Stimulated activated CD4-positive, alpha-beta T cell treated with anti-CD3 and anti-CD28 coated beads, Interleukin-2, amount 100 ng/mL, for 24 hours (primary cell): ENCODE results near the gene MKNK2.
"Not testable (repeated sequence)": the region's sequence is repeated elsewhere in the genome, so short reads cannot be mapped to it uniquely, and the experiment has no call there.

Experiments used
- DNase-seq, 2 donors: peaks; one replicate each; pipeline ENCODE4 v3.0.0-alpha.2; 2020

The MKNK2 gene

DNA sequence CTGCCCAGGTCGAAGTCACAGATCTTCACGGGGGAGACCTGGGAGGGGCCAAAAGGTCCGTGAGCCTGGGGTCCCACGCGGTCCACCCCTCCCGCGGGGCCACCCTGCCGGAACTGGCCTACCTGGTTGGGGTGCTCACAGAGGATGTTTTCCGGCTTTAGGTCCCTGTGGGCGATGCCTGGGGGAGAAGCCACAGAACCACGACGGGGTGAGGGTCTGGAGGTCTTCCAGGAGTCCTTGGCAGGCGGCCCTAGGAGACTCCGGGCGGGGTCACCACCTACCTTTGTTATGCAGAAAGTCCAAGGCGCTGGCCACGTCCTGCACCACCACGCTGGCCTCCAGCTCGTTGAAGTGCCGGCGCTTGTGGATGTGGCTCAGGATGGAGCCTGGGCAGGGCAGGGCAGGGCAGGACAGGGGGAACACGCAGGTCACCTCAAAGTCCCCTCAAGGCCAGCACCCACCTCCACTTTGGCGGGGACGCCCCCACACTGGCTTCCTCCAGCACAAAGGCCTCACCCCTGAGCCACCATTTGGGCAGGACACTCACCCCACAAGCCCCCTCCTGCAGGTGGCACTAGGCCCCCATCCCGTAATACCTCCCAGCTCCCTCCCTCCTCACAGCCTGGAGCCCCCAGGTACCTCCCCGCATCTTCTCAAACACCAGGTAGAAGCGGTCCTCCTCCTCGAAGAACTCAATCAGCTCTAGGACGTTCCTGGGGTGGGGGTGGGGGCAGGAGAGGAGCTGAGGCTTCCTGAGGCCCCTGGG lies 8.4 kb downstream of the MKNK2 start:
- DNase-seq = no peak

DNA sequence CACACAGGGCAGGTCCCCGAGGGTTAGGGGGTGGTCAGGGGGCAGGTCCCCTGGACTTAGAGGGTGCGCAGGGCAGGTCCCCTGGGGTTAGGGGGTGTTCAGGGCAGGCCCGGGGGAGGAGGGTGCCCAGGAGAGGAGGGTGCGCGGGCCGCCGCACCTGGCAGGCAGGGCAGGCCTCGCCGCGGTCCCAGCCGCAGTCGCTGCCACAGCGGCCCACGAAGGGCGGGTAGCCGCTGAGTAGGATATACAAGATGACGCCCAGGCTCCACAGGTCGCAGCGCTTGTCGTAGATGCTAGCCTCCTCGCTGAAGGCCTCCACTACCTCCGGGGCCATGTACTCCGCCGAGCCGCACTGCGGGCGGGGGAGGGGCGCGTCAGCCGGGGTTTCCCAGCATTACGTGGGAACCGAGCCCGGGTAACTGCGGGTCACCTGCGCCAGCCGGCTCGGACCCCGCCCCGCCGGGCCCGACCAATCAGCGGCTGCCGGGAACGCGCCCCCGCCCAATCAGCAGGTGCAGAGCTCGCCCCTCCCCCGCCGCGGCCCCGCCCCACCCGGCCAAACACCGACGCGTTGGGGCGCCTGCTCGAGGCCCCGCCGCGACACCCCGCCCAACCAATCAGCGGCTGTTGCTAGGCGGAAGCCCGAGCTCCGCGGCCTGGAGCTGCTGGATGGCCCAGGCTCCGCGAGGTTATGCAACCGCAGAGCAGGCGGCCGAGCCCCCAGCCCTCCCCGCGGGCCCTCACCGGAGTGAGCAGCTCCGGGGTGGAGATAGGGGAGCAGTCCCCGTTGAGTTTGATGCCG lies 9.2 kb downstream of the MKNK2 start:
- DNase-seq = peak; percentile 100

DNA sequence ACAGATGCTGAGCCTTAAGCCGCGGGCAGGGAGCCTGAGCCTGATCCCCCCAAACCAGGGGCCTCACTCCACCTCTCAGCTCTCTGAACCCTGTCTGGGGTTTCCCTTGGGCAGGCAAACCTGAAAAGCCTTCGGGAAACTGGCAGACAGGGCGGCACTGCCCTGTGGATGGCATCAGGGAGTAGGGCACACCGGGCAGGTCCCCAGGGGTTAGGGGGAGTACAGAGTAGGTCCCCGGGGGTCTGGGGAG lies 9.7 kb downstream of the MKNK2 start:
- DNase-seq = no peak

DNA sequence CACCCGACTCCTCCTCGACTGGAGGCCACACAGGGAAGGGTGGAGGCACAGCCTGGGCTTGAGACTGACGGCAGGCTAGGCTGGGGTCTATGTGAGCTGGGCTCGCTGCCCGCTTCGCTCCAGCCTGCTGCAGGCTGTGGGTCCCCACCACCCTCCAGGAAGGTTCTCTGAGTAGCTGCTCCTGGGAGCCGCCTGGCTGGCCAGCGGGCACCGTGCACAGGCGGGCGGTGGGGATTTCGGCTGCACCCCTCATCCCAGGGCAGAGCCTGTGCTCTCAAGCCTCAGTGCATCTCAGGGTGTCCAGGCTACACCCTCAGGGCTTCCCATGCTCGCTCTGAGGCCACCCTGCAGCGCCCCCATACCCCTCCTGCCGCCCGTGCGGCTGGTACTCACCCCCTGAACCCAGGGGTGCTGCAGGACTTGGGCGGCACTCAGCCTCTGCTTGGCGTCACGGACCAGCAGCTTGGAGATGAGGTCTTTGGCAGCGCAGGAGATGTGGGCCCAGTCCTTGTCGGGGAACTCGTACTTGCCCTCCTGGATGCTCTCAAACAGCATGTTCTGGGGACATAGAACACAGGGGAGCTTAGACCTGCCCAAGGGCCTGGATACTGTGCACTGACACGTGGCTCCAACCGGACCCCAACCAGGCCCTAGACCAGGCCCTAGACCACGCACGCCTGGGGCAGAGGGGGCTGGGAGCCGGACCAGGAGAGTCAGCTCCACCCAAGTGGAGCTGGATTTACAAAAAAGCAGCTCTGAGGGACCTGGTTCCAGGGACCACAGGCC lies 10.2 kb downstream of the MKNK2 start:
- no peak for DNase-seq

DNA sequence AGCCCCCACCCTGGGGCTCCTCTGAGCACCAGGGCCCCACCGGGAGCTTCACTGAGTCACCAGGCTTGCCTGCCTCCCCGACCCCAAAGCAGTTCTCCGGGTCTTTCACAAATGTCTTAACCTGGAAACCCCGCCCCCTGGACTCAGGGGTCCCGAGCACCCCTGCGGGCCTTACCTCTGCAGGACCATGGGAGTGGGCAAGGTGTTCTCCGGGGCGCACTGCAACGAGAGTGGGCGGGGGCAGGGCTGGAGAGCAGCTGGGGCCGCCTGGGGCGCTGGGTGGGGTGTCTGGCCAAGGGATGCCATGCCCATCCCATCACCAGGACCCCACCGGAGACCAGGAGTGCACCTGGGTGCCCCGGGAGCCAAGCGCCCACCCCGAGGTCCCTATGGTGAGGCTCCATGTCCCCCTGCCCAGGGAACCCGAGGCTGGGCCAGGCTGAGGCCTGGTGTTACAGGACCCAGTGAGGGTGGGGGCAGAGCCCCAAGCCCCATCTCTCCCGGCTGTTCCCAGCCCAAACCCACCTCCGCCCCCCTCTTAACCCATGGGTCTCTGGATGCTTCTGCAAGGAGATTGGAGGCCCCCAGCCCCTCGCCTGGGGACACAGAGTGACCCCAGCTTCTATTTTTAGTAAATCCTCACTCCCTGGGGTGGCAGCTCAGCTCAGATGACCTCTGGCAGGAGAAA lies 10.9 kb downstream of the MKNK2 start:
- DNase-seq = peak in 1 of 2 donors; percentile 17

DNA sequence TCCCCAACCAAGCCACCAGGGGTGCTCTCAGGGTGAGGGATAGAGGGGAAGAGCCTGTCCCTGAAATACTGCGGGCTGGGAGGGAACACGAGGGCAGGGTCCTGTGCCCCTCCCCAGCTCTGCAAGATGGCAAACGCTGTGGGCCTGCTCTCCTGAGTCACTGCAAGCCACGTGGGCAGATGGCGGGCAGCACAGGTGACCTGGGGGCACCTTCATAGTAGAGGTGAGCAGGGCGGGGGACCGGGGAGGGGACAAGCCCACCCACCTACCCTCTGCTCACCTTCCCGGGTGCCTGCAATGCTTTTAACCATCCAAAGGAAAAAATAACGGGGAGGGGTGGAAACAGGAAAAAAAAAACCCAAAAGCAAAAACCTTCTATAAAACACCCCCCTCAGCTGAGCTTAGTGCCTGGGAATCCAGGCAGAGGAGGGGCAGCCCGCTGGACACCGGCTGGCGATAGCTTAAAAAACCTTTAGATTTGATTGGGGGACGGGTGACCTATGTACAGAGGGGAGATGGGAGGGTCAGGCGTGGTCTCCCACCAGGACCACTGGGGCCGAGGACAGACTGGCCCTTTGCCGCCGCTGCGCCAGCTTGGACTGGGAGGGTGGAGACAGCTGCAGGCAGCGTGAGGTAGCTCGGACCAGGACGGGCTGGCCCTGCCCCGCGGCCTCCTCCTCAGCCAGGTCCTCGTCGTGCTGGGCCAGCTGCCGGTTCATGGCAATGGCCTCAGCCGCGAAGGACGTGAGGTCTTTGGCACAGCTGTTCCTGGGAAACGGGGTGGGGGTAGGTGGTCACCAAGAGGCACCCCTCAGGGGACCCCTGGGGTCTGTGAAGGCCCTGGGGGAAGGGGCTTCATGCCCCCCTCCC lies 11.7 kb downstream of the MKNK2 start:
- DNase-seq = no peak

DNA sequence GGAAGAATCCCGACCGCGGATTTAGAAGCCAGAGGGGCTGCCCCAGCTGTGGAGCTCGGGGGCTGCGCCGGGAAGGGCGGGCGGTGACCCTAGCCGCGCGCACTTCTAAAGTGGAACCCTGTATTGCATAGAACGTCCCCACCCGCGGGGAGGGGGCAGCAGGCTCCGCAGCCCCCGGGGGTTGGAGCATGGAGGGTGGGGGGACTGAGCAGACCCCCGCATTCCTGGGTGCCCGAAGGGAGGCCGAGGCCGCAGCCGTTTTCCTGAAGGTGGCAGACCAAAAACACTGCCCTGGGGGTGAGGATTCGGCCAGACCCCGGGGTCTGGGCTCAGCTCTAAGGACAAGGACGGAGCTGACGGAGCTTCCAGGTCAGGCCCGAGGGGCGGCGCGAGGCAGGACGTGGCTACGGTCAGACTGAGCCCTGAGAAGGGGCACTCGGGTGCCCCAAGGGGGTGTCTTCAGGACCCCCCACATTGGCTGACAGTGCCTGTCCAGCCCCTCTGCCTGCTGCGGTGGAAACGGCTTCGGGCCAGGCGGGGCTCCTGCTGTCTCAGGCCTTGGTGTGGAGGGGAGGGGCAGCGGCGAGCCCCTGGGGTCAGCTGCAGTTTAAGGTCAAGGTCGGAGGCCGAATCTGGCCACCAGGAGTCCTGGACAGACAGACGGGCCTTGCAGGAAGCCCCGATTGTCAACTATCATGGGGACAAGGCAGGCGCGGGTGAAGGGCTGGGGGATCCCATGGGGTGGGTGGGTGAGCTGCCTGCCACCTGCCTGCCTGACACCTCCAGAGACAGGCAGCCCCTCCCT lies 12.6 kb downstream of the MKNK2 start:
- no peak for DNase-seq

DNA sequence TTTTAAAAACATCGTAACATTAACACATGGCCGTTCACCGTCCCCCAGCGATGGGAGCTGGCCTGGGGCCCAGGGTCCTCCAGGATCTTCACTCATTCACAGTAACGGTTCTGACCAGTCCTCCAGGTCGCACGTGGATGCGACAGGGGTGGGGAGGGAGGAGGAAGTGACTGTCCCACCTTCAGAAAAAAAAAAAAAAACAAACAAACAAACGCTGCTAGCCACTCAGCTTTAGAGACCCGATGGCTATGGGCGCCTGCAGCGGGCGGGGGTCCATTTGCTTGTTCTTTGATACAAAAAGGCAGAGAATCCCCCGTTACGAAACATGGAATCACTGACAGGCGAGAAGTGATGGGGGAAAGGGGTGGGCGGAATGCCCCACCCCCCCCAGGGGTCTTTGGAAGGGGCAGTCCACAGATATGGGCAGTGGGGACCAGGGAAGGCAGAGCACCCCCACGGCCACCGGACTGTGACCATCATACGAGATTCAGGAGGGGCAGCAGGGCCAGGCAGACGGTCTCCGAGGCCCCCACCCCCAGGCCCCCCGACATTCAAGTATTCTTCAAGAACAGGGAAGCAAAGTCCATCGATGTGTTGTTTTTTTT lies 13.3 kb downstream of the MKNK2 start:
- DNase-seq = no peak

DNA sequence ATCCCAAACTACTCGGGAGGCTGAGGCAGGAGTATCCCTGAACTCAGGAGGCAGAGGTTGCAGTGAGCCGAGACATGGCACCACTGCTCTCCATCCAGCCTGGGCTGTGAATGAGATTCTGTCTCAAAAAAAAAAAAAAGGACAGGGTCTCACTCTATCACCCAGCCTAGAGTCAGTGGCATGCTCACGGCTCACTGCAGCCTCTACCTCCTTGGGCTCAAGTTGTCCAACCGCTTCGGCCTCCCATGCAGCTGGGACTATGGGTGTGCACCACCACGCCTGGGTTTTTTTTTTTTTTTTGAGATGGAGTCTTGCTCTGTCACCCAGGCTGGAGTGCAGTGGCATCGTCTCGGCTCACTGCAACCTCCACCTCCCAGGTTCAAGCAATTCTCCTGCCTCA lies 14.6 kb downstream of the MKNK2 start:
- no peak for DNase-seq

DNA sequence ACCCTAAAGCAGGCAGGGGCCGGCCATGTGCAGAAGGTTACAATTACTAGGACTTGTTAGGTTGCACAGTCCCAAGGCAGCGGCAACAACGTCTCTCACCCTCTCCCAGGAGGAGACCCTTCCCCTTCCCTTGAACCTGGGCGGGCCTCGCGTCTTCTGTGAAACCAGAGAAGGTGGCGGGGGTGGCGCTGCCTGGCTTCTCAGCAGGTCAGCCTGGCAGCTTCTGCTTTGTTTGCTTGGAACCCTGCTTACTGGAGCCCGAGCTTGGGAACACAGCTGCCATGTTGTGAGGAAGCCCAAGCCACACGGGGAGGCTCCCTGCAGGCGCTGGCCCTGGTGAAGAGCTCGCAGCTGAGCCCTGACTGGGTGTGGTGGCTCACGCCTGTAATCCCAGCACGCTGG lies 15.5 kb downstream of the MKNK2 start:
- no peak for DNase-seq

DNA sequence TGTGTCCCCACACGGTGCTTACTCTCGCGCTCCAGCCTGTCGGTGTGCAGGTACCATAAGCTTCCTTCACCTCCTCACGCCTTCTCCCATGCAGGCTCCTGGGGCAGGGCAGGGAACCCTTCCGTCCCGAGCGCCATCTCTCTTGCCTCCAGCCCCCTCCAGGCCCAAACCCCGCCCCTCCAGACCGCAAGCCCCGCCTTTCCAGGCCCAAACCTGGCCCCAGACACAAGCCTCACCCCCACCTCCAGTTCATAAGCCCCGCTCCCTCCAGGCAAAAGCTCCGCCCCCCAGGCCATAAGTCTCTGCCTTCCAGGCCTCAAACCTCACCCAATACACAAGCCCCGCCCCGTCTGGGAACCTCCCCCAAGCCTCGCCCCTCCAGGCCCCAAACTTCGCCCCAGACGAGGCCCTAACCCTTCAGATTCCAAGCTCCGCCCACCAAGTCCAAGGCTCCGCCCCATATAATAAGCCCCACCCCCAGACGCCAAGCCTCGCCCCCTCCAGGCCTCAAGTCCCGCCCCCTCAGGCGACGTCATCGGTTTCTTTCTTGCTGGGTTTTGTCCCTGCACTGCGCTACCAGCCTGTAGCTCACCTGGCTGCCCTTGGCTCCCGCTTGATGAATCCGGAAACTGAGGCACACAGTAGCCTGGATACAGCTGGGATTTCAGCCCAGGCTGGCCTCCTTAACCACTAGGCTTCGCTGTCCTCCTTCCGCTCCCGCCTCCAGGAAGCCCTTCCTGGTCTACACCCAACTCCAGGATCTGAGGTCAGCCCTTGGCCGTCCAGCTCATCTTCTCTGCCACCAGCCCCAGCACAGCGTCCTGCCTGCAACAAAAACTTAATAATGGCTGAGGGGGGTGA lies 16.1 kb downstream of the MKNK2 start:
- peak; percentile 70 to 72 for DNase-seq

DNA sequence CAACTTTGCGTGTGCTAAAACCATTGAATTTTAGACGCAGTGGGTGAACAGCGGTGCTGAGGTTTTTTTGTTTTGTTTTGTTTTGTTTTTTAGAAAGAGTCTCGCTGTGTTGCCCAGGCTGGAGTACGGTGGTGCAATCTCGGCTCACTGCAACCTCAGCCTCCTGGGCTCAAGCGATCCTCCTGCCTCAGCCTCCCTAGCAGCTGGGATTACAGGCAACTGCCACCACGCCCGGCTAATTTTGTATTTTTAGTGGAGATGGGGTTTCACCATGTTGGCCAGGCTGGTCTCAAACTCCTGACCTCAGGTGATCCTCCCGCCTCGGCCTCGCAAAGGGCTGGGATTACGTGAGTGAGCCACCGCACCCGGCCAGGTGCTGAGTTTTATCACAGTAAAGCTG lies 16.8 kb downstream of the MKNK2 start:
- DNase-seq = not testable (repeated sequence)

DNA sequence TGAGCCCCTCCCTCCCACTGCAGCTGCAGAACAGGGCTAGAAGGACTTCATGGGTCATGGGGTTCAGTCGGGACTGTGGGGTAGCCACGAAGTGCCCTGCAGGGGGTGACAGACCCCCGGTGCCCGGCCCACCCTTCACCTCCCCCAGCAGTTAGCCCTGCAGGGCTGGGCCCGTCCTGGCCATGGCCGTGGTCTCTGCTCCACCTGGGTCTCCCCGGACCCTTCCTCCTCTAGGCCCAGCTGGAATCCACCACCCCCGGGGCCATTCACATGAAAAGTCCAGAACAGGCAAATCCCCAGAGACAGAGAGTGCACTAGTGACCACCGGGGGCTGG lies 17.3 kb downstream of the MKNK2 start:
- DNase-seq = no peak

DNA sequence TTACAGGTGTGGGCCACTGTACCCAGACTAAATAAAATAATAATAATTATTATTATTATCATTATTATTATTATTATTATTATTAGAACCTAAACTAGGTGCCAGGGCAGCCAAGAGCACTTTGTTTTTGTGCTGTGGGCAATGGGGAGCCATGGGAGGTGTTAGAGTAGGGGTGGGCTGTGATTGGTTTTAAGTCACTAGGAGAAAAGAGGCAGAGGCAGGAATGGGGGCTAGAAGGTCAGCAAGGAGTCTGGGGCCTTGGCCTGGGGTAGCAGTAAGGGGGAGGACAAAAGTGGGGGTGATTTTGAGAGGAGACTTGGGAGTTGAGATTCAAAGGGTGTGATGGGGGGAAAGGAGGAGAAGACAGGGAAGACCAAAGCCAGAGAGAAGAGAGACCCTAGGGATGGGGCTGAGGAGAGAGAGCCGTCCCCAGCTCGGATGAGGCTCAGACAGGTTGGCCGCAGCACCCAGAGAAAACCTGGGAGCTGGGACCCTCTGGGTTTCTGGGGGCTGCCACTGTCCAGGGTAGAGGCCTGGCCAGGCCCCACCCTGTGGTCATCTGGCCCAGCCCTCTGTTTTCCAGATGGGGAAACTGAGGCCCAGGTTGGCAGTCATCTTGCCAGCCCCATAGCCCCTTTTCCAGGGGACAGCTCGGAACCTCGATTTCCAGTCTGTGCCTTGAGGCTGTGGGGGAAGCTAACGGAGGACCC lies 17.8 kb downstream of the MKNK2 start:
- DNase-seq = no peak

DNA sequence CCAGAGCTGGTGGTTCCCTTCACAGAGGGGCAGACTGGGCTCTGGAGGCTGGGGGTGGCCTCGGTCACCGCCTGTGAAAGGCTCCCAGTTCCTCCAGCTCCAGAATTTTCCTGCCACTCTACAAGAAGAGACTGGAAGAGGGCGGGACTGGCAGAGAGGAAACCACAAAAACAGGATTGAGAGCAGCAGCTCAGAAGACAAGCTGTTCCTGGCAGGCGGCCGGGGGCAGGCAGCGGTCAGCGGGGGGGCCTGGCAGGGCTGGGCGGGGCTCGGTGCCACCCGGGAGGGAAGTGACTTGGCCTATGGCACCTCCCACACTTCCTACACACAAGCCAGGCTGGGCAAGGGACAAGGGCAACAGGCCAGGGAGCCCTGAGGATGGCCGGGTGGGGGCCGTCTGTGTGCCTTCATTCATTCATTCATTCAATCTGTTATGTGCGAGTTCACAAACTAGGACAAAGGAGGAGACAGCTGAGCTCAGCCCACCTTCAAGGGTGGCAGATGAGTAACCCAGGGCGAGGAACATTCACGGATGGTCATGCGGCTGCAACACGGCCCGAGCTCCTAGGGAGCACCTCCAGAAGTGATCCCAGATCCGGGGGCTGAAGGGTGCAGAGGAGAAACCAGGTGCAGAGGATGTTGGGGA lies 18.6 kb downstream of the MKNK2 start:
- peak in 1 of 2 donors; percentile 52 for DNase-seq

DNA sequence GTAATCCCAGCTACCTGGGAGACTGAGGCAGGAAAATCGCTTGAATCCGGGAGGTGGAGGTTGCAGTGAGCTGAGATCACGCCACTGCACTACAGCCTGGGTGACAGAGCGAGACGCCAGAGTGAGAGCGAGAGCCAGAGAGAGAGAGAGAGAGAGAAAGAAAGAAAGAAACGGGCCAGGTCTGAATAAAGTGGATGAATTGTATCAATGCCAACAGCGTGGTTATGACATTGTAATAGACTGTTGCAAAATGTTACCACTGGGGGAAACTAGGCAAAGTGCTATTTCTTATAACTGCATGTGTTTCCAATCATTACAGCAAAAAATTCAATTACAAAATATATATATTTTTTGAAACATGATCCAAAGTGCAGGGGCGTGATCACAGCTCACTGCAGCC lies 23.7 kb downstream of the MKNK2 start:
- DNase-seq = no peak

DNA sequence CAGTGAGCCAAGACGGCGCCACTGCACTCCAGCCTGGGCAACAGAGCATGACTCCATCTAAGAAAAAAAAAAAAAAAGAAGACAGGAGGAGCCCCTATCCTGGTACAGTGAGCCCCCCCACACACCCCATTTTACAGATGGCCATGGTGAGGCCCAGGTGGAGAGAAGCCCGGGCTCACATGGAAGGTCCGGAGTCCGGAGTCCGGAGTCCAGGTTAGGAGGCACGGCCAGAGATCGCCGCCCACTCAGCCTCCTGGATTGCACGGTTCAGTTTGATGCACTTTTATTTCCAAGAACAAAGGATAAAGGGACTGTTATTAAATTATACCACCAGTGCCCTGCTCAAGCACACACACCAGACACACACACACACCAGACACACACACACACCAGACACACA lies 24.3 kb downstream of the MKNK2 start:
- DNase-seq = no peak

DNA sequence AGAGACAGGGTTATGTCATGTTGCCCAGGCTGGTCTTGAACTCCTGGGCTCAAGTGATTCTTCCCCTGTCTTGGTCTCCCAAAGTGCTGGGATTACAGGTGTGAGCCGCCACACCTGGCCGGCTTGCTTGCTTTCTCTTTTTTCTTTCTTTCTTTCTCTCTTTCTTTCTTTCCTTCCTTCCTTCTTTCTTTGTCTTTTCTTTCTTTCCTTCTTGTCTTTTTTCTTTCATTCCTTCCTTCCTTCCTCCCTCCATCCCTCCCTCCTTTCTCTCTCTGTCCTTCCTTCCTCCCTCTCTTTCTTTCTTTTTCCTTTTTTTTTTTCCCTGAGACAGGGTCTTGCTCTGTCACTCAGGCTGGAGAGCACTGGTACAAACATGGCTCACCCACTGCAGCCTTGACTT lies 28.8 kb downstream of the MKNK2 start:
- no peak for DNase-seq
